Astrocyte of the hippocampus (primary cell): ENCODE measurements around the gene POLE.

Experiments
- DNase-seq: peaks from one replicate; pipeline ENCODE4 v3.0.0; 2011; ENCODE audit warnings: low read depth, low spot score

The POLE gene

GRCh38 chr12:132686825-132687210 lies 324 bp downstream of the POLE start:
- no peak for DNase-seq

GRCh38 chr12:132685400-132685799 lies 1.7 kb downstream of the POLE start:
- DNase-seq: no peak

- no peak for DNase-seq
Measured at GRCh38 chr12:132677492-132677891, 9.7 kb downstream of the POLE start.

- no peak for DNase-seq
Measured at GRCh38 chr12:132675757-132676432, 11.2 kb downstream of the POLE start.

- DNase-seq: no peak
Measured at GRCh38 chr12:132674561-132674960, 12.6 kb downstream of the POLE start.

- no peak for DNase-seq
Measured at GRCh38 chr12:132673288-132674179, 13.6 kb downstream of the POLE start.

GRCh38 chr12:132672678-132673077 lies 14.5 kb downstream of the POLE start:
- DNase-seq: no peak

GRCh38 chr12:132672116-132672515 lies 15.0 kb downstream of the POLE start:
- no peak for DNase-seq

- DNase-seq: no peak
Measured at GRCh38 chr12:132669166-132669879, 17.8 kb downstream of the POLE start.

- DNase-seq: no peak
Measured at GRCh38 chr12:132668191-132669088, 18.7 kb downstream of the POLE start.

GRCh38 chr12:132665794-132666193 lies 21.3 kb downstream of the POLE start:
- DNase-seq: no peak

GRCh38 chr12:132665149-132665491 lies 22.0 kb downstream of the POLE start:
- DNase-seq: no peak

- no peak for DNase-seq
Measured at GRCh38 chr12:132664206-132665148, 22.7 kb downstream of the POLE start.

GRCh38 chr12:132662901-132663755 lies 24.0 kb downstream of the POLE start:
- no peak for DNase-seq

- no peak for DNase-seq
Measured at GRCh38 chr12:132661972-132662371, 25.2 kb downstream of the POLE start.

- DNase-seq: no peak
Measured at GRCh38 chr12:132660996-132661395, 26.1 kb downstream of the POLE start.

- DNase-seq: no peak
Measured at GRCh38 chr12:132660052-132660451, 27.1 kb downstream of the POLE start.

GRCh38 chr12:132659146-132659545 lies 28.0 kb downstream of the POLE start:
- DNase-seq: no peak

GRCh38 chr12:132658149-132658894 lies 28.8 kb downstream of the POLE start:
- no peak for DNase-seq
